GM18951 (cell line): ENCODE data around the gene CNKSR3.

Source experiments
- POLR2A ChIP-seq: IDR thresholded peaks from 4 replicates; pipeline ENCODE4 v1.6.1; 2011; ENCODE audit warnings: mild to moderate bottlenecking; ENCODE audit not compliant: insufficient read length, insufficient read depth; ENCODE audit errors: extremely low read depth
- in situ Hi-C: fragments of 300-500 bp; cut with MboI; formaldehyde crosslinking; loops from one replicate; pipeline ENCODE4 v1.12.0; 2022; ENCODE audit warnings: low sequenced_read_pairs, mixed read lengths, inconsistent platforms; ENCODE audit not compliant: unreplicated experiment

CNKSR3 gene

GRCh38 chr6:154537511-154538325 is 27.2 kb upstream of the CNKSR3 start:
- no peak for TF ChIP-seq POLR2A
- in situ Hi-C loops: no loop called here

GRCh38 chr6:154536999-154537398 is 26.5 kb upstream of the CNKSR3 start:
- in situ Hi-C loops: no loop called here
- TF ChIP-seq POLR2A: no peak

GRCh38 chr6:154536255-154536654 is 25.8 kb upstream of the CNKSR3 start:
- in situ Hi-C loops: no loop called here
- TF ChIP-seq POLR2A: no peak

GRCh38 chr6:154535851-154536250 is 25.4 kb upstream of the CNKSR3 start:
- TF ChIP-seq POLR2A: no peak
- in situ Hi-C loops: no loop called here

- TF ChIP-seq POLR2A: no peak
- in situ Hi-C loops: no loop called here
These were observed 24.7 kb upstream of the CNKSR3 start for GRCh38 chr6:154535147-154535546.

GRCh38 chr6:154534531-154534930 is 24.0 kb upstream of the CNKSR3 start:
- TF ChIP-seq POLR2A: no peak
- in situ Hi-C loops: no loop called here

- in situ Hi-C loops: no loop called here
- TF ChIP-seq POLR2A: no peak
These were observed 21.9 kb upstream of the CNKSR3 start for GRCh38 chr6:154532426-154532825.

GRCh38 chr6:154529957-154530356 is 19.5 kb upstream of the CNKSR3 start:
- no peak for TF ChIP-seq POLR2A
- in situ Hi-C loops: no loop called here

- in situ Hi-C loops: no loop called here
- no peak for TF ChIP-seq POLR2A
These were observed 17.9 kb upstream of the CNKSR3 start for GRCh38 chr6:154528310-154528915.

- in situ Hi-C loops: no loop called here
These were observed 16.5 kb upstream of the CNKSR3 start for GRCh38 chr6:154526996-154527395.

GRCh38 chr6:154522576-154522975 is 12.1 kb upstream of the CNKSR3 start:
- no peak for TF ChIP-seq POLR2A
- in situ Hi-C loops: no loop called here

More at GRCh38 chr6:154526996-154527395, 16.5 kb upstream of the CNKSR3 start:
- TF ChIP-seq POLR2A: no peak

GRCh38 chr6:154521412-154521811 is 10.9 kb upstream of the CNKSR3 start:
- no peak for TF ChIP-seq POLR2A
- in situ Hi-C loops: no loop called here

- TF ChIP-seq POLR2A: no peak
- in situ Hi-C loops: no loop called here
These were observed 9.8 kb upstream of the CNKSR3 start for GRCh38 chr6:154520280-154520679.

GRCh38 chr6:154518396-154518795 is 7.9 kb upstream of the CNKSR3 start:
- no peak for TF ChIP-seq POLR2A
- in situ Hi-C loops: no loop called here
